Dedifferentiated amniotic fluid mesenchymal stem cell (primary cell): ENCODE data around the gene GOLGA6L2.
"Not testable (repeated sequence)": the region's sequence is repeated elsewhere in the genome, so short reads cannot be mapped to it uniquely, and the experiment has no call there.

ENCODE experiments used
- DNase-seq: peaks from one replicate; pipeline ENCODE4 v3.0.0-alpha.2; 2016; ENCODE audit errors: extremely low spot score

GOLGA6L2 gene, protein sequence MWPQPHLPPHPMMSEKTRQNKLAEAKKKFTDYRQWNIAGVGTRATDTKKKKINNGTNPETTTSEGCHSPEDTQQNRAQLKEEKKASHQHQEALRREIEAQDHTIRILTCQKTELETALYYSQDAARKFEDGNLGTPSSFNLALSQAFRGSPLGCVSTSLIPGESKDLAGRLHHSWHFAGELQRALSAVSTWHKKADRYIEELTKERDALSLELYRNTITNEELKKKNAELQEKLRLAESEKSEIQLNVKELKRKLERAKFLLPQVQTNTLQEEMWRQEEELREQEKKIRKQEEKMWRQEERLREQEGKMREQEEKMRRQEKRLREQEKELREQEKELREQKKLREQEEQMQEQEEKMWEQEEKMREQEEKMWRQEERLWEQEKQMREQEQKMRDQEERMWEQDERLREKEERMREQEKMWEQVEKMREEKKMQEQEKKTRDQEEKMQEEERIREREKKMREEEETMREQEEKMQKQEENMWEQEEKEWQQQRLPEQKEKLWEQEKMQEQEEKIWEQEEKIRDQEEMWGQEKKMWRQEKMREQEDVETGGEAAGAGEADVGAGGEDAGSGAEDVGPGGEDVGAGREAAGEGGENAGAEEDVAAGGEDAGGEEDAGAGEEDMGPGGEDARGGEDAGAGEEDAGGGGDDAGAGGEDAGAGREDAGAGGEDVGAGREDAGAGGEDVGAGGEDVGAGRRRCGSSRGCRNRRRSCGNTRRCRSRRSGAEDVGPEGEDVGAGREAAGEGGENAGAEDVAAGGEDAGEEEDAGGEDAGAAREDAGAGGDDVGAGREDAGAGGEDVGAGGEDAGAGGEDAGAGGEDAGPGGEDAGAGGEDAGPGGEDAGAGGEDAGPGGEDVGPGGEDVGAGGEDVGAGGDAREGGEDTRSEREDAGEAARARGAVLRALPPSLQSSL

DNA sequence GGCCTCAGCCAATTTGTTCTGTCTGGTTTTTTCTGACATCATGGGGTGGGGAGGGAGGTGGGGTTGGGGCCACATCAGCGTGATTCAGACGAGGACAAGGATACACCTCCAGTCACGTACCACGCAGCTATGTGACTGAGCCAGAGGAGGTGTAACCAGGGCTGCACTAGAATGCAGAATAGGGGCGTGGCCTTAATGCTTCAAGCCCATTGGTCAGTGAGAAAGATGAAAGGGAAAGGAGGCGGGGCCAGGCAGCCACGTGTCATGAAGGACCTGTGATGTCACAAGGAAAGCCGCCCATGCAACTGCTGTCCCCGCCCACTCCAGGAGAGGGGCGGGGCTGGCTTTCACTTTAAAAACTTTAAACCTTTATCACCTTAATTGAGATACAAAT is at the start of gene GOLGA6L2:
TSS of gene GOLGA6L2 (minus strand) at position 137 of the 394 bp plus-strand sequence. CDS start at position 75, 62 bp downstream.
- no peak for DNase-seq

GRCh38 chr15:23484870-23485269 is 37.8 kb upstream of the GOLGA6L2 start:
- no peak for DNase-seq

DNA sequence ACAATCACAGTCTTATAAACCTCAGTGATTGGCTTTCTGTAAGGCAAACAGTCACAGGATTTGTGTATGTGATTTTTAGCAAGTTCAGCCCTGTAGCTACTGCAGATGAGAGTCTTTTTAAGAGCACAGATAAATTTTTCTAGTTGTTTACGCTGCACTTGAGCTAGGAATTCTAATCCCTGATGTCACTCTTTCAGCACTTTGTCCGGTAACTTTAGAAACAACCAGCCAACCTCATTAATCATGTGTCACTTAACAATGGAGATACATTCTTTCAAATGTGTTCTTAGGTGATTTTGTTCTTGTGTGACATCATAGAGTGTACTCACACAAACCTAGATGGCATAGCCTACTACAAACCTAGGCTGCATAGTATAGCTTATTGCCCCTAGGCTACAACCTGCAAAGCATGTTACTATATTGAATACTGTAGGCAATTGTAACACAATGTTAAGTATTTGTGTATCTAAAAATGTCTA is 36.8 kb upstream of the GOLGA6L2 start:
- no peak for DNase-seq

DNA sequence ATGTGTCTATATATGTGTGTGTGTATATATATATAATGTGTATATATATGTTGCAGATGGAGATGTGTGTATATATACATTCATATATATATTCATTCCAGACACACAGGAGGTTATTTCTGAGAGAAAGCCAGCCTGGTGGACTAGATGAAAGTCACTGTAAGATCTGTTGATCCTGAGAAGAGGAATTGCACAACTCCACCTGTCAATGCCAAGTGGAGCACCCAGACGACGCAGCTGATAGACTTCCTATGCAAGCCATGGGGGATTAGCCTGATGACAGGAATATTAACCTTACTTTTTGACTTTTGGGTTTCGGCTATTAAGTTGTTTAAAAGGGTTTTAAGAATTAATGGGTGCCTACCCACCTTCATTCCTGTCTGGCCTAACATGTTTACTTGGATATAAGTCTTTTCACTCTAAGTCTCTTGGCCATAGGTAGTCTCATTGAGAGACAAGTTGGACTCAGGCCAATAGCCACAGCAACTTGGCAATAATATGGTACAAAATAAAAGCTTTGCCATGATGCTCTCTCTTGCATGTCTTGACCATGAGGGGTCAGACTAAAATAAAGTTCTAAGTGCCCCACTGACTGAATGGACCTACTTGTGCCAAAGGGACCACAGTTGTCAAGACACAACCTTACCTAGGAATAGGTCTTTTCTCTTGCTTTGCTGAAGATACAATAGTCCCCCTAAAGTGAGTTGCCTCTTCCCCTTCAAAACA is 35.9 kb upstream of the GOLGA6L2 start:
- no peak for DNase-seq

DNA sequence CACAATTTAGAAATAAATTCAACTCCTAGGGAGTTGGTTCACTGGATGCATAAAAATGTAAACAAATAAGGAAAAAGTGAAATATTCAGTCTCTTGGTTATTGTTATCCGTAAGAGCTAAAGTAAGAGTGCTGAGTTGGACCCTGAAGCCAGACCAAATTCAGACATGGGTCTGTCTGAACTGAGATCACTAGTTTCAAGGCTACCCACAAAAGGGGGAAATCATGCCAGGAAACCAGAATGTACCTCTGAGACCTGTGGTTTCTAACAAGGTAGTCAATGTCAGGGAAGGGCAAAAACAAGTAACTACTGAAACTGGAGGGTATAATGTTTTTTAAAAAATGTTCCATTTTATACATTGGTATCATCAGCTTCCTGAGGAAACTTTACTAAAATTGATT is 35.2 kb upstream of the GOLGA6L2 start:
- DNase-seq = no peak

DNA sequence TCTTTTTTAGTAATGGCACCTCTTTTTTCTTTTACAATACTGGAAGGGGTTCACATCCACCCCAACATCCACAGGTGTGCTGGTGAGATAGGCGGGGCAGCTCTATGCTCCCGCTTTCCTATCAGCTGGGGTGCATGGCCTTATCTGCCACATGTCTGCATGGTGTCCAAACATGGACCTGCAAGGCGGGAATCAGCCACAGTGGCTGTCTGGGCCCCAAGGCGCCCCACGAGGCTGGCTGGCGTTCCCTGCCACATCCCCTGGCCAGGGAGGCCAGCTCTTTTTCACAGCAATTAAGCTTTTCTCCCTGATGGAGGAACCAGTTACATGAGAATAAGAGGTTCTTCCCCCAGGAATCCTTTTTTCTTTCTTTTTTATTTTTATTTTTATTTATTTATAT is 30.9 kb upstream of the GOLGA6L2 start:
- no peak for DNase-seq

- DNase-seq = no peak
Measured at GRCh38 chr15:23472678-23473077, 25.6 kb upstream of the GOLGA6L2 start.

DNA sequence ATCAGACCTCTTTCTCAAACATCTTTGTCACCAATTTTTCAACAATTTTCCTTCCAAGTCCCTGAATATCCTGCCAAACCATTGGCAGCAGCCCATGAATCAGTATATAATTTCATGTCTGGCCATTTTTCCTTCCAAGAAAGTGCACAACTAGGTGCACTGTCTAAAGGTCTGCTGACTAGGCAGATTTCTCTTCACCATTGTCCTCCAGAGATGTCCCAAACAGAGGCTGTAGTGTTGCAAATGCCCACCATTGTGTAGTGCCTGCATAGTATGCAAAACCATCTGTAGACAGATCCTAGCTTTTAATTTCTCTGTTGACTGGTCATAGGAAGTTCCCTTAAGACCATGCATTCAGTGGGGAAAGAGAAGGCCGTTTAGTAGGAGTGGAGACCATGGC is 25.0 kb upstream of the GOLGA6L2 start:
- no peak for DNase-seq

DNA sequence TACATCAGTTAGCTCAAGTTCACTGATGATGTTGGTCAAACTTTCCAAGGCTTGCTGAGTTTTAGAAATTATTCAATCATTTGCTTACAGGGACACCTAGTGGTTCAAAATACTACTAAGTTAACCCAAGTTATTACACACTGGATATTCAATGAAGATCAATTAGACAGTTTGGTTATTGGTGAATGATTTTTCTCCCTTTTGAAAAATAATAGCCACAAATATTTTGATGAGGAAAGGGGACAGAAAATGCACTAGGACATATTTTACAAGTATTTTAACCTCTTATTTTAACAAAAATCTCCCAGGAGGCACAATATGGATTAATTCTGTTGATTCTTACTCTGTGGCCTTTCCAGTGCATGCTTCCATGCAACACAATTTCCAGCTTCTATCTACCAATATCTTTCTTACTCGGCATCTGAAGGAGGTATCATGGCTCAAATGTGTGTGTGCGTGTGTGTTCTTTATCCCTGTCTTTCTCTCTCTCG is 20.1 kb upstream of the GOLGA6L2 start:
- DNase-seq = peak; percentile 38

- no peak for DNase-seq
Measured at GRCh38 chr15:23457890-23458289, 10.8 kb upstream of the GOLGA6L2 start.

GRCh38 chr15:23446215-23447106 is 582 bp downstream of the GOLGA6L2 start:
- no peak for DNase-seq

DNA sequence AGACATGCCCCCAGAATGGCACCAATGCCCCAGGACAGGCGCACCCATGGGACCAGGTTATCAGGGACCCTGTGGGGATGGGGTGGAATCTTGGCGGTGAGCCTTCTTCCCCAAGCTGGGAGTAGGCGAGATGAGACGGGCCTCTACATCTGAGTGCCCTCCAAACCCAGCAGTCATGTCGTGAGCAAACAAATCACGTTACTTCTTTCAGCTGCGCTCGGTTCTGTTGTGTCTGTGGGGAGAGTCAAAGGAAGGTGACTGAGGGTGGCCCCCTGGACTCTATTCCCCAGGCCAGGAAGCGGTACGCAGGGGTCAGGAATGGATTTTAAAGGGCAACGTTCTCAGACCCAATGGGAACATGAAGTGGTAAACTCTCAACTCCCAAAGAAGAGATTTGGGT is 2.8 kb downstream of the GOLGA6L2 start:
- no peak for DNase-seq

DNA sequence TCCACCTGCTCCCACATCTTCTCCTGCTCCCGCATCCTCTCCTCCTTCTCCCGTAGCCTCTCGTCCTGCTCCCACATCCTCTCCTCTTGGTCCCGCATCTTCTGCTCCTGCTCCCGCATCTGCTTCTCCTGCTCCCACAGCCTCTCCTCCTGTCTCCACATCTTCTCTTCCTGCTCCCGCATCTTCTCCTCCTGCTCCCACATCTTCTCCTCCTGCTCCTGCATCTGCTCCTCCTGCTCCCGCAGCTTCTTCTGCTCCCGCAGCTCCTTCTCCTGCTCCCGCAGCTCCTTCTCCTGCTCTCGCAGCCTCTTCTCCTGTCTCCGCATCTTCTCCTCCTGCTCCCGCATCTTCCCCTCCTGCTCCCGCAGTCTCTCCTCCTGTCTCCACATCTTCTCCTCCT is 5.8 kb downstream of the GOLGA6L2 start:
- no peak for DNase-seq

- no peak for DNase-seq
Measured at GRCh38 chr15:23440596-23440995, 6.4 kb downstream of the GOLGA6L2 start.

DNA sequence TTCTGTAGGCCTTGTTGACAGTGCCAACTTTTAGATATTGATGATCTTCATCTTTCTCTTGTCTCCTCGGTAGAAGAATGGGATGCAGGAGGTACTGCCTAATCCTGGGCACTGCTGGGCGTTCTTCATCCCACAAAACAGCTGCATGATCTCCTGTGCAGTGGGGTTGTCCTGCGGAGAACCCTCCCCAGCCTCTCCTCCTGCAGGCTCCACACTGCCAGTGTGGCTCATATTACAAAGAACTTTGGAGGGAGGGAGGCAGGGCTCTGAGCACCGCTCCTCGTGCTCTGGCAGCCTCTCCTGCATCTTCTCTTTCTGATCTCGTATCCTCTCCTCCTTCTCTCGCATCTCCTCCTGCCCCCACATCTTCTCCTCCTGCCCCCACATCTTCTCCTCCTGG is 7.5 kb downstream of the GOLGA6L2 start:
- DNase-seq = no peak

DNA sequence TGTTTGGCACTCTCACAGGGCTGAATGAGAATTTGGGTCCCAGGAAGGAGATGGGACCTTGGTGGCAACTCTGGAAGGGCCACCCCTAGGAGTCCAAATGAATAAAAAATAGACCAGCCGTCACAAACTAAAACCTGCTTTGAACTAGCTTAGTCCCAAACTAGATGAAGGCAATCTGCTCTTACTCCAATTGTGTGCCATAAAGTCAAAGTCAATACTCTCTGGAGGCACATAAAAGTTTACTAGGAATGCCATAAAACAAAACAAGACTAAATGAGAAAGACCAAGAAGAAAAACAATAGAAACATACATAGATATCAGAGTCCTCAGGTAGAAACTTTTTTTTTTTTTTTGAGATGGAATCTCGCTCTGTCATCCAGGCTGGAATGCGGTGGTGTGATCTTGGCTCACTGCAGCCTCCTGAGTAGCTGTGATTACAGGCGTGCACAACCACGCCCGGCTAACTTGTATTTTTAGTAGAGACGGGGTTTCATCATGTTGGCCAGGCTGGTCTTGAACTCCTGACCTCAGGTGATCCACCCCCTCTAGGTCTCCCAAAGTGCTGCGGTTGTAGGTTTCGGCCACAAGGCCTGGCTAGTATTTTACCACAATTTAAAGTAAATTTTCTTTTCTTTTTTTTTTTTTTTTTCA is 8.1 kb downstream of the GOLGA6L2 start:
- no peak for DNase-seq

GRCh38 chr15:23437673-23438072 is 9.4 kb downstream of the GOLGA6L2 start:
- no peak for DNase-seq

DNA sequence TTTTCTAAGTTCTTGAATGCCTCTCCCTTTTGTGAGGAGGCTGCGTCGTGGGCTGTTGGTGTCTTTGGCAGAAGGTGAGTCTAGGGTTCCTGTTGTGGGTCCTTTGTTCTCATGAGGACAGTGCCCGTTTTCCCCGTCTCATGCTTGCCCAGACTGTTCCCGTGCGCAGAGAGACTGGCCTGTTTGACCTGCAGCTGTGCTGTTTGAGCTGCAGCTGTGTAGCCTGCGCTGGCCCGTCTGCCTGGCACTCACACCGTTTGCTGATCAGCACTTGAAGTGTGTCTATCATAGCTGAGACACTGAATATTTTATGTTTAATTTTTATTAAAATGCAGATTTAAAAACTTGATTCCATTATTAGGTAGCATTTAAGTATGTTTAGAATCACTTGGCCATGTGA is 9.9 kb downstream of the GOLGA6L2 start:
- DNase-seq = no peak

DNA sequence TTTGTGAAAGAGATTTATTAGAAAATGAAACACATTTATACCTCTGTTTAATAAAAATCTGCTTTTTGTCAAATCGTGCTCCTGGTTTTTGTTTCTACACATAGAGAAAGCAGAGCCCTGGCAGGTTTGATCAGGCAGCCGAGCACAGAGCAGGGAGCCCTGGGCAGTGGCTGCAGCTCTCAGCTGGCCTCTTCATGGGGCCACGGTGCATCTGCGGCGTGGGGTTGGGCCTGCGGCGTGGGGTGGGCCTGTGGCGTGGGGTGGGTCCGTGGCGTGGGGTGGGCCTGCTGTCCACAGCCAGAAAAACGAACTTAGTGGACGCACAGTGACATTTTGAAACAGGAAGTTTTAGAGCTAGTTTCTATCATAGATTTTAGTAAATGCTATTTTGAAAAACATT is 10.6 kb downstream of the GOLGA6L2 start:
- no peak for DNase-seq

- not testable (repeated sequence) for DNase-seq
Measured at GRCh38 chr15:23434699-23435098, 12.3 kb downstream of the GOLGA6L2 start.
